GM19193 (cell line): ENCODE measurements around the gene MOB3B.

Experiments used
- POLR2A ChIP-seq: IDR thresholded peaks from 4 replicates; pipeline ENCODE4 v1.6.1; 2011; ENCODE audit not compliant: insufficient read depth, insufficient read length; ENCODE audit errors: extremely low read depth

MOB3B gene

DNA sequence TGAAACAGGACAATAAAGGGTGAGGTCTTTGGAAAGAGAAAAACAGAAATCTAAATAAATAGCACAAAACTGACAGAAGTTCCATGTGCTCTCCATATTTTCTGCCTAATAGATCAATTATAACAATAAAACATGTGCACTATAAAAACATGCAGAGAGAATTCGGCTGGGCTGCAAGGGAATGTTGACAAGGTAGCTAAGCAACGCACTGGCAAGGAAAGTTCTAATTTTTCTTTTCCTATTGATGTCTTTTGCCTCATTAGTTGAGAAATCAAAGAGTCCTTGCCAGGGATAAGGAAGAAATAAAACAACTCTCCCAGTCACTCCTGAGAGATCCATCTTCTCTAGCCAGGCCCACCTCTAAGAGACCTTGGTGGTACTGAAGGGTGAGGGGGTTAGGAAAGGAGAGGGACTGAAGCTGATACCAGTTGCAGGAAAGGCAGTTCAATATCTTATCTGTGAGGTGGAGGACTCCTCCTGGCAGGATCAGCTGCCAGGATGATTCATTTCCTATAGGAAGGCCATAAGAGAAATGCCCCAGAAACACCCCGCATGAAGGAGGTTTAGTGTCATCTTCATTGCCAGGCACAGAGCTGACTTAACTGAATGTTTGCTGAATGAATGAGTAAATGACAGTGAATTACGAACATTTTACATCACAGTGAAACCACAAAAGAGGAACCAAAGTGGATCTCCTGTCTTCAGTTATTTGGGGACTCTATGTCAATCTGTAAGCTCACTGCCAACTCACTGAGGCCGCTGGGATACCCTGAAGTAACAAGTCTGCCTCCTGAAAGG, 69.2 kb downstream of the MOB3B start:
- TF ChIP-seq POLR2A, result no peak

DNA sequence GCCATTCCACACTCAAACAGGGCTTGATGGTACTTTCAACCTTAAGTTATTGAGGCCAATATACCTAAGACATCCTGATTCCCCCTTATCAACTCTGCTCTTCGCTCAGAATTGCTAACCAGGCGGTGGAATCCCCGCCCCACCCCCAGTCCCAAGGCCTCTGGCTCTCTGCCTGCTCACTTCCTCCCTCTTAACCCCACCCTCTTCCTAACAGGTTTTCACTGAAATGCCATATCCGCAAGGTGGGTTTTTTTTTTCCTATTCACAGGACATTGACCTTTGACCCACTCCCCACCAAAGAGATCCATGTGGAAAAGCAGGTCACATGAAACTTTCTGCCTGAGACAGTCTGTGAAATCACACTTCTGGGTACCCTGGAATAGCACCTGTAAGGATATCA, 72.2 kb downstream of the MOB3B start:
- no peak for TF ChIP-seq POLR2A

DNA sequence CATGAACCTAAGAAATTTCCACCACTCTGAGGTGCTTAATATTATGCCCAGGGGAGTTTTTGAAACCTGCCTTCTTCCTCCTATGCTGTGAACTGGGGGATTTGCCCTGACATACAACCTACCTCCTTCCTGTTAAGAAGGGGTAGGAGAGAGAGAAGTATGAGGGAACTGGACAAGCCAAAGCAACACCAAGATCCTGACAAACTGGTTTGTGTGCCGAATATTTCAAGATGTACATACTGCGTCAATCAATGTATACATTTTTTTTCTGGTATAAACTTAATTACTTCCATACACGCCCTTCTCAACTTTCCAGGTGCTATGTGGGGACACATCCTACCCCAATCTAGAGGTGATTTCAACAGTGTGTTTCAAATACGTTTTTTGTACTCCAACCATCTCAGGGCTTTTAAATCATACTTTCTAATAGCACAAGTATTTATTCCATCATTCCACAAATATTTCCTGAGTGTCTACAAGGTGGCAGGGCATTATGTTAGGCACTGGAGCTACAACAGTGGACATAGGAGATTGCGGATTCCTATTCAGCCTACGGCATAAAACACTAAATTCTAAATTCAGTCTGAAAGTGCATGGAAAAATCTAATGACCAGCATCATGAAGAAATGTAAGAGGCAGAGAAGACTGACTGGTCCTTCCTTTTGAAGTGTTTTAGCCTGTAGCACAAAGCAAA, 75.6 kb downstream of the MOB3B start:
- TF ChIP-seq POLR2A, result no peak

DNA sequence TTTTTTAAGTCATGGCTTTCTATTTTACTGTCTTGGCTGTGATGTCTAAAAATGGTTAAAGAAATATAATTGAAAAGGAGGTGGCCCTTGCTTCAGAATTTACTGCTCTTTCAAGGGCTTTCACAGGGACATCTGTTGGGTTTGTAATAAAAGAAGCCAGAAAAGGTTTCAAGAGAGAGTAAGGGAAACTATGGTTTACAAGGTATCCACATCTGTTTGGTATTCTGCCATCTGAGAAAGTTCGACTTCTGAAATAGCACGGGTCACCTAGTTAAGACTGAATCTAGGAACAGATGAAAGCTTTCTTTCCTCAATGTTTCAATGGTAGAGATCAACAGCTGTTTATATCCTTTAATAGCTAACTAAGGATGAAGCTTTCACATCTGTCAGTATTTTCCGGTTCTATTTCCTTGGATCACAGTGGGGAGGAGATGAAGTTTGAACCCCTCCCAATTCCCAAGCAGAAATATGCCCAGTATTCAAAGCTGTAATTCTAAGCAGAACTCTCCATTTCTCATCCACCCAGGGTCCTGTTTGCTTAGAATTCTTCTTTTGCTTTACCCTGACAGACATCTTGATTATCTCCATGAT, 78.3 kb downstream of the MOB3B start:
- TF ChIP-seq POLR2A, result no peak

DNA sequence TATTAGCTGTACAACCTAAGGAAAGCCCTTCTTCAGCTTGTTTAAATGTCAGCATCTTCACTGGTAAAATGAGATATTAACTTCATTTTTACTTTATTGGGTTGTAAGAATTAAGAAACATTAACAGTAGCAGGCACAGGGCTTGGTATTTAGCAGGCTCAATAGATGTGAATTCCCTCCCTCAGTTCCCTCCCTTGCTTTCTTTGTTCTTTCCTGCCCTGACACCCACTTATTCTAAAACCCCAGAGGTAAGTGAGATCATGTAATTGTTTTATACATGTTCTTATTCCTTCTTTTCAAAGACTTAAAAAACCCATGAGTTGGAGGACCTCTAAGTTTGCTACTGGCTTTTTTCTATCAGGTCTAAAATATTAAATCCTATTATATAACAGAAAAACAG, 78.9 kb downstream of the MOB3B start:
- no peak for TF ChIP-seq POLR2A

DNA sequence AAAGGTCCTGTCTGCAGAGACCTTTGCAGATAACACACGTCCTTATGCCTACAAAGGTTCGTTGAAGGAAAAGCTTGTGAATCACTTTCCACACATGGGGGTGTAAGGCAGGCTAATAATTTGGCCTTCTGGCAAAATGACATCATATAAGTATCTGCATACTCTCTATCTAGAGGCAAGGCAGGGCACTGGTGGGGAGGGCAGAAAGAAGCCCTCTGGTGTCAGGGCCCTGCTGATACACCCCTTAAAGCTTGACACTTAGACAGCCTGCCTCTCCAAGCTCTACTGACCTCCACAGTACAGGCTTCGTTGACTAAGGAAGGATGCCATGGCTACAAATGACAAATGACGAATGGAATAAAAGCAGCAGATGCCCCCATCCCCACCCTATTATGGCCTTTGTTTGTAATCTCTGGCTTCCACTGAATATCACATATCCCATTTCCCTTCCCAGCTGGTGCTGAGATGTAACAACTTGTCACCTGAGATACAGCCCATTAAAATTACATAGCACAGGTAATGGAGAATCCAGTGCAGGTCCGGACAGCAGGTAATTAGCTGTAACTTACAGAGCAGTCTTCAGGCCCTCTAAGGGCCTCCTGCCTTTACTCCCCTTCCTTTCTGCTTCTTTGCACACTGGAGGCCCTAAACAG, 82.5 kb downstream of the MOB3B start:
- TF ChIP-seq POLR2A, result no peak

DNA sequence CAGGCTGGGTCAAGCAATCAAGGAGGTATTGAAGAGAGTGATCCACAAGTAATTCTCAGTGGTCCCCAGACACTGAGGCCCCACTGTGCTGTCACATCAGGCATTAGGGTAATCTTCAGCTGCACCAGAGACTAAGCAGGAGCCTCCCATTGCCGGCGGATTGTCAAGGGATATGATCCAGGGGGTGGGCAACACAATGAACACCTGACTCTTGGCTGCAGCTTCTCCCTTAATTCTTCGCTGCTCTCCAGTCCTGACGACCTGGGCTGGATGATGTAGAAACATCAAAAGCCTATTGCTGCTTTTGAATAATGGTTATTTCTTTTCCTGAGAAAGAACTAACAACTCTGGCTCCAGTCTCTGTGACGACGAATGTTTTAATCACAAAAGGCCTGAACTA, 83.9 kb downstream of the MOB3B start:
- TF ChIP-seq POLR2A, result no peak

DNA sequence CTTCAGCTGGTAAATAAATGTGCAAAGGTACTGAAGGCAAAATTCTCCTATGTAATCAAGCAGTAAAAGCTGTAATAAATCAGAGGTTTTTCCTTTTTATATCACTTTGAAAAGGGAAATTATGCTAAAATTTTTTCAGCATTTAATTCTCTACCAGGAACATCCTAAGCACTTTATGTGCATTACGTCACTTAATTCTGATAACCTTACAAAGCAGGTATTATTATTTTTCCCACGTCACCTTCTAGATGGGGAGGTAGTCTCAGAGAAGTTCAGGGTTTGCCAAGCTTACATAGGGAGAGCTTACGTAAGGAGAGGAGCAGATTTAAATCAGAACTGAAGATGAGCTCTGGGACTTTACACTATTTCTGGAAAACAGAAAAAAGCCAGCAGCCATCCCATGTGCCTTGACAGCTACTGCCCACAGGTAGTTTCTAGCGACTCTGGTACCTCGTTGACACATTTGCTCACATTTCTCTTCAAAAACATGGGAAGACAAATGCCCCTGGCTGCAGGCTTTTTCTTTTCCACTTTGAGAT, 84.5 kb downstream of the MOB3B start:
- no peak for TF ChIP-seq POLR2A

DNA sequence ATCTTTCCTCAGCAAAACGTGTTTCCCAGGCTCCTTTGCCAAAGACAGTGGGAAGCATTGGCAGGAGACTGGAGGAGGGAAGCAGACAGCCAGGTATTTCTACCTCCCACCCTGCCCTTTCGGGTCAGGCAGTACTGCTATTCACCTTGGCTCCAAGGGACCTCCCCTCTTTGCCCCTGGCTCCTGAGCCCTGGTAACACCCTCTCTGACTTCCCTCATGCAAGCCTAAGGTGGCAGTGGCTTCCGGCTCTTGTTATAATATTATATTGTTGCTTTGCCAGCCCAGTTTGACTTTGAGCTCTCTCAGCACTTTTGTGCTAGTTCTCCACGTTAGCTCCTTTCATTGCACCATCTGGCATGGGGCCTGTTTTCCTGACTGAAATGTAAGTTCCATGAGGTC, 87.2 kb downstream of the MOB3B start:
- TF ChIP-seq POLR2A, result no peak

DNA sequence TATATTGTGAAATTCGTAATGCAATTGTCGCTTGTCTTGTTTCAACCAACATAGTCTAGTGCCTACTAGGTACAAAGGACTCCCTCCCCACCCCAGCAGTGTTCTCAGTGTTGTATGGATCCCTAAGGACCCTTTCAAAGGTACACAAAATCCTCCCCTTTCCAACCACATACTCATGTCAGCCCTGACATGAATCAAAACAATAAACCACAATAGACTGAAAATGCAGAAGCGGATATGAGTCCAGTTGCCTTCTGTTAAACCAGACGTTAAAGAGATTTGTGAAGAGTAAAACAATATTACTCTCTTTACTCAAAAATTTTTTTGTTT, 87.9 kb downstream of the MOB3B start:
- no peak for TF ChIP-seq POLR2A

DNA sequence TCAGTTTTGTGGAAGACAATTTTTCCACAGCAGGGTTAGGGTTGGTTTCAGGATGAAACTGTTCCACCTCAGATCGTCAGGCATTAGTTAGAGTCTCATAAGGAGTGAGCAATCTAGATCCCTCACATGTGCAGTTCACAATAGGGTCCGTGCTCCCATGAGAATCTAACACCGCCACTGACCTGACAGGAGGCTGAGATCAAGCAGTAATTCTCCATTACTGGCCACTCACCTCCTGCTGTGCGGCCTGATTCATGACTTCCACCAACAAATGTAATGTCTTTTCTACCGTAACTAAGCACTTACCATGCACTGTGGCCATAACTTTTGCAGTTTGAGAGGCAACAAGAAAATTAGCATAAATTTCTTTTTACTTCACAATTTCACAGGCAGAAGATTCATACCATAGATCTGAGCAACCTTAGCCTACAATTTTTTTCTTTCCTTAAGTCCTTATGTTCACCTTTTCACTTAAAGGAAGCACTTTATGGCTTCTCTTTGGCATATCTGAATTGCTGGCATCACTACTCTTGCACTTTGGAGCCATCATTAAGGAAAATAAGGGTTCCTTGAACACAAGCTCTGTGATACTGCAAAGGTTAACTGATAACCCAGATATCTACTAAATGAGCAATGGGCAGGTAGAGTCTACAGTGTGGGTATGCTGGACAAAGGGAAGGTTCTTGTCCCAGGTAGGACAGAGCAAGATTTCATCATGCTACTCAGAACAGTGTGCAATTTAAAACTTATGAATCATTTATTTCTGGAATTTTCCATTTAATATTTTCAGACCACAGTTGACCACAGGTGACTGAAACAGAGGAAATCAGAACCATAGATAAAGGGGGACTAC, 88.5 kb downstream of the MOB3B start:
- TF ChIP-seq POLR2A, result no peak

DNA sequence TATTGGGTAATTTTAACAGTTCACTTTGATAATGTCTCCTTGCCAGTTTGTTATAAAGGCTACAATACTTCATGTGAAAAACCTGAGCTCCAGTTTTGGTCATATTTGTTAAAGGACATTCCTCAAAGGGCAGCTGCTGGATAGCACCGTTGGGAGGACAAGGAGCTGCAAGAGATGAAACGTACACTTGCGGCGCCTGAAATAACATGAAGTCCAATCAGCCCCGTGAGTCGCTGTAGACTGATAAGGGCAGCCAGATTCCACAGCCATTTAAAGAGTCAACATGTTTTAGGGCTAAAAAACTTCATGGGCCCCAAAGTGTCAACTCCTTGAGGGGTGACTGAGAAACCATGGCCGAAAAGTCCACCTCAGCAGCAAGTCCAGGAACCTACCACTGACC, 91.1 kb downstream of the MOB3B start:
- TF ChIP-seq POLR2A, result no peak

DNA sequence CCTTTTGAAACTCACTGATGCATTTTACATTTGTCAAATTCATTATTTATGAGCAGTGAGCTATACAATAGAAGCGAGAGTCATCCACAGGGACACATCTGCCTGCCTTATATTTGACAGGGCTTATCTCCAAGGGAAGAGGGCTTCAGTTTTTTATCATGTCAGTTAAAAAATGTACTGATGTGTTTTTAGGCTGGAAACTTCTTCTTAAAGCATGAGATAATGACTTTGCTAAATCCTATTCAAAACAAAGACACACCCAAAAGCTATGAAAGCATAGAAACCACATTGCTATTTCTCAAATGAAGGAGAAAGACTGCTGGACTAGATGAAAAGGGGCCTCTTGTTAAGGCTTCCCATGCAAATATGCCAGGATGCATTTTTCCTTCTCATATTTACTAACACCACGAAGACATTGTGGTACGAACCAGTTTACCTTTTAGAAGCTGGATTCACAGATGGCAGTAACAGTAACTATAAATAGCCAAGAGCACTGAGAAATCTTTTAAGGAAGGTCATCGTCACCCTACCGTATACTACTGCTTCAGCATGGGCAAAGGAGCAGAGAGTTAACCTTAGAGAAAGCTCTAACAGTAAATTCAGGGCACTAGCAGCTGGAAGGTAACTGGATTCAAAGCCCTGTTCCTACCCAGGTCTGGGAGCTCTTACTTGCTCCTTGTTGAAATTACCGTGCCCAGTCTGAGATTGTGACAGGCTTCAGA, 91.8 kb downstream of the MOB3B start:
- TF ChIP-seq POLR2A, result no peak

DNA sequence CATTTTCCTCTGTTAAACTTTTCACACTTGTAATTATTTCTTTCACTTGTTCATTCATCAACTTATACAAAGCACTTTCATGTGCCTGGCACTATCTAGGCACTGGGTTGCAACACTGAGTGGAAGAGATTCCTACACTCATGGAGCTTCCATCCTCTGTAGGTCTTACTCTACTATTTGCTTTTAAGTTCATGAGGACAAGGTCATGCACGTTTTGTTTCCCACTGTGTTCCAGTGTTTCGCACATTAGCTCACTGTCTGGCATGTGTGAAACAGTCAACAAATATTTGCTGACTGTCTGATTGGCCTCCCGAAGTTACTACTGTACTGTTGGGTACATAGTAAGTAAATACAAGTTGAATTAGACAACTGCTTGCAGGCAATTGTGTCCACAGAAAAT, 93.4 kb downstream of the MOB3B start:
- no peak for TF ChIP-seq POLR2A
